Left renal pelvis (tissue), 4 donors: ENCODE measurements around the gene HEPHL1. TPM values are rescaled to one million over a fixed set of nuclear protein-coding genes. Genes with fewer than 3 reads are reported as not detected.
A peak's percentile ranks its signal among the peaks of the same experiment; 100 is the strongest.
"Not testable (repeated sequence)": the region's sequence is repeated elsewhere in the genome, so short reads cannot be mapped to it uniquely, and the experiment has no call there.

Experiments used
- DNase-seq, 4 donors: peaks; one replicate each; pipeline ENCODE4 v3.0.0-alpha.2; 2013; ENCODE audit warnings: low read depth in 4 of 4, low spot score in 3 of 4
- polyA plus RNA-seq, 4 donors: library from polyadenylated mRNA; unstranded; fragments of 120-200 nt; gene quantifications; one replicate each; pipeline ENCODE4 v1.2.1, GENCODE V29; 2013; ENCODE audit not compliant: insufficient read length in 4 of 4

Gene HEPHL1
- polyA plus RNA-seq, 4 donors: 0.05 to 0.44 (median 0.21) TPM; not detected in 1

GRCh38 chr11:94068764-94069163 lies 47.6 kb downstream of the HEPHL1 start:
- no peak for DNase-seq

DNA sequence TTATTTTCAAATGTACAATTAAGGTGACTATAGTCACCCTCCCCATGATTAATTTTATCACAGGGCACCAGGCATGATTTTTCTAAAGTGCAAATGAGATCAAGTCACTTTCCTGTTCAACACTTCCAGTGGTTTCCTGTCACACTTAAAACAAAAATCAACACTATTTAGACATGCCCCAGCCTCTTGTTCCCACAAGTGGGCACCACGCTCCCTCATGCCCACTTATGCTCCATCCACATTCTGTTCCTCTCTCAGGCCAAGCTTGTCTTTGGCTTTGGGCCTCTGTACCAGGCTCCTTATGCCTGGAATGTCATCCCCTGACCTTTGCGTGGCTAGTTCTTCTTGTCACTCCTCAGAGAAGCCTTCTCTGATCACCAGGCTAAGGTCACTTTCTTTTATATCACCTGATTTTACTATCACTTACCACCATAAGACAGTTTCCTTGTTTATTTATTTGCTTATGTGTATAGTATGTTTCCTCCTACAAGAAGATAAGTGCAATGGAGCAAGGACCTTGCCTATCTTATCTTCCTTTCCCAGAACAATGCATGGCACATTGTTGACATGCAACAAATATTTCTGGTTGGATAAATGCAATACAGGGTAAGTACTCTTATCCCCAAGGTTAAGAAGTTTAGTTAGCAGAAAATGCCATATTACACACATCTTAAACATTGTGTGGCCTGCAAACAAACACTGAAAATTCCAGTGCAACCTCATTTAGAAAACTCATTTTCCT lies 56.6 kb downstream of the HEPHL1 start:
- no peak for DNase-seq

DNA sequence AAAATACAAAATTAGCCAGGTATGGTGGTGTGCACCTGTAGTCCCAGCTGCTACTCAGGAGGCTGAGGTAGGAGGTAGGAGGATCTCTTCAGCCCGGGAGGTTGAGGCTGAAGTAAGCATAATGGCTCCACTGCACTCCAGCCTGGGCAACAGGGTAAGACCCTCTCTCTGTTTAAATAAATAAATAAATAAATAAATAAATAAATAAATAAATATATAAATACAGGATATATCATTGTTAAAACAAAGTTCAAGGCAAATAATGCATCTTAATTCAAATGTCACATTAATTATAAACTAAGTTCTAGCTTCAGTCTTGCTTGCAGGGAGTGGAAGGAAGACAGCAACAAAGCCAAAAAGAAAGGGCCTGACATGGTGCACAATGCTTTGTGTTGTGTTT lies 63.0 kb downstream of the HEPHL1 start:
- DNase-seq: no peak

DNA sequence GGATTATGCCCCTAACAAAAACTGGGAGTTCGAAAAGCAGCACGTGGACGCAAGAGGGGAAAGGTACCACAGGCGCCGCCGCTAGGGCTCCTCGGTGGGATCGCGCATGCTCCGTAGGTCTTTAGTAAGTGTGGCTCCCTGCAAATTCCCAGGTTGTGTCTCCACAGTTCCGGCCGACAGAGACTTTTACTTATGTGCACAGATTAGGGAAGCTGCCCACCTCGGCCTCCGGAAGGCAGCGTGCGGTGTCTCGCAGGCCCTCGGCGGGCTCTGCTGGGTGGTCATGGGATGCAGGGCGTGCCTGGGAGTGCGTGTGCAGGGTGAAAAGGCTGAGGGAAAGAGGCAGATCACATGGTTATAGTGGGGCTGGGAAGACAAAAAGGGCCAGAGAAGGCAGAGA lies 67.8 kb downstream of the HEPHL1 start:
- DNase-seq: no peak

GRCh38 chr11:94089341-94089740 lies 68.2 kb downstream of the HEPHL1 start:
- peak in 2 of 4 donors; percentile 5 to 14 for DNase-seq

DNA sequence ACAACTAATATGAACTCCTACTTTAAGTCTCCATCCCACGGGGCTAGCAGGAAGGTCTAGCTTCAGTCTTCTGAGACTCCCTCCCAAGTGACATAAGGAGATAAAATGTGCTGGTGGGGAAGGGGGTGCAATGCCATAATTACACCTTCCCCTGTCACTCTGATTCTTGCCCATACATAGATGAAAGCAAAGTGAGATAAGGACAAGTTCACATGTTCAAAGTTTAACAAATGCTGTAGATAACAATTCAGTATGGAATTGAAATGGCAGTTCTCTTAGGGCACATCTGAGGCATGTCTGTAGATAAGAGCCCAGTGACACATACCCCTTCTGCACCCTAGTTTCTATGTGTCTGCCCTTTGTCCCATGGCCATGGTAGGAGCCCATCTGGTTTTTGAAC lies 69.2 kb downstream of the HEPHL1 start:
- DNase-seq: no peak

DNA sequence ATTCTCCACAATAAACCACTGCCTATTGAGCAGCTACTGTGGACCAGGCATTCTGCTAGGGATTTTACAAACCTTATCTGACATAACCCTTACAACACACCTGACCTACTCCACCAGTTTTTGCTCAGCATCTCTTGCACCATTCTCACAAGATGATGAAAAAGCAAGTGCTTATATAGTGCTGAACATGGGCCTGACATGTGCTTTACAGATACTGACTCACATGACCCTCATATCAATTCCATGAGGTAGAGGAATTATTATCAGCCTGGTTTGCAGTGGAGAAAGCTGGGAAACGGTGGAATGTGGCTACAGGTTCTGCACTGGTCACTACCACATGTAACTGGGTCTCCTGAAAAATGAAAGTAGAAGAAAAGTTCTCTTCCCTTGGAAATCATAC lies 69.9 kb downstream of the HEPHL1 start:
- no peak for DNase-seq

- DNase-seq: no peak
These were observed 79.1 kb downstream of the HEPHL1 start for GRCh38 chr11:94100253-94100652.

DNA sequence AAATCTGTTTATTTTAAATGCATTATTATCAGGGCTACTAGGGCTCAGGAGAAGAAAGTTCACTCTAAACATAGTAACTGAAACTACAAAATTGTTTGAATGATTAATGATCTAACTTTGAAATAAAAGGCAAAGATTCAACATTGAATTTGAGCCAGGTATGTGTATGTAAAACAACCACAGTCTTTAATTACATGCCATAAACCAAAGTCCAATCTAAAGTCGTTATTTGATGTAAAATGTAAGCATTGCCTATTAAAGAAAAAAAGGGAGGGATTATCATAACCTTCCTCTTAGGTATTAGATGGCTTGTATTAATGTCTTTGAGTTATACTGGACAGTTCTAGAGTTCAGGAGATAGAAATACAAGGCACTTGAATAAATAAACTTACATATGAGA lies 82.3 kb downstream of the HEPHL1 start:
- no peak for DNase-seq

GRCh38 chr11:94104734-94105133 lies 83.6 kb downstream of the HEPHL1 start:
- DNase-seq: no peak

GRCh38 chr11:94106716-94107115 lies 85.6 kb downstream of the HEPHL1 start:
- no peak for DNase-seq

- no peak for DNase-seq
These were observed 86.2 kb downstream of the HEPHL1 start for GRCh38 chr11:94107363-94107762.

DNA sequence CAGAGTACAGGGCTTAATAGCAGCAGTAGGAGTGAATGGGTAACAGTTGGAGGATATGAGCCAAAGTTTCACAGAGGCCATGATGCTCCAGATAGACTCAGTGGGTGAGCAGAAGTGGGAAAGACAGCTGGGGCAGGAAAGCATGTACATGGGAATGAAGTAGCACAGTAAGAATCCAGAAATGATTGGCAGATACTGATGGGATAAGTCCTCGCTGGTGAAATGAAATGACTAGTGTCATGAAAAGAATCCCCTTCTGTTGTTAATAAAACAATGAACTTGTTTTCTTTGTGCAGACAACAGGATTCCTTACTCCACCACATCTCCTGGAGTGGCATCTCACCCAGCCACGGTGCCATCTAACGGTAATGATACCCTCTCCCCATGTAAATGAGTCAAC lies 90.1 kb downstream of the HEPHL1 start:
- no peak for DNase-seq

DNA sequence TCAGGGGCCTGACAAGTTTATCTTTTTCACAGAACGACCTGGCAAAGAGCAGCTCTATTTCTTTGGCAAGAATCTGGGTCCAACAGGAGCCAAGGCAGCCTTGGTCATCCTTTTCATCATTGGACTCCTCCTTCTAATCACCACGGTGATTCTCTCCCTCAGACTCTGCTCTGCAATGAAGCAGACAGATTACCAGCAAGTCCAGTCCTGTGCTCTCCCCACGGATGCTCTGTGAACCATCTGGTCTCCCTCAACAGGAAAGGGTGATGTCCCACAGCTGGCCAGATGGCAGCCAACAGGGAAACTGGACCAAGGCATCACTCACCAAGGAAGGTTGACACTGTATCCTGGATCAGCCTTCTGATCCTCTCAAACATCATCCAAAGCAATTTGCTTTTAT lies 90.5 kb downstream of the HEPHL1 start:
- no peak for DNase-seq

DNA sequence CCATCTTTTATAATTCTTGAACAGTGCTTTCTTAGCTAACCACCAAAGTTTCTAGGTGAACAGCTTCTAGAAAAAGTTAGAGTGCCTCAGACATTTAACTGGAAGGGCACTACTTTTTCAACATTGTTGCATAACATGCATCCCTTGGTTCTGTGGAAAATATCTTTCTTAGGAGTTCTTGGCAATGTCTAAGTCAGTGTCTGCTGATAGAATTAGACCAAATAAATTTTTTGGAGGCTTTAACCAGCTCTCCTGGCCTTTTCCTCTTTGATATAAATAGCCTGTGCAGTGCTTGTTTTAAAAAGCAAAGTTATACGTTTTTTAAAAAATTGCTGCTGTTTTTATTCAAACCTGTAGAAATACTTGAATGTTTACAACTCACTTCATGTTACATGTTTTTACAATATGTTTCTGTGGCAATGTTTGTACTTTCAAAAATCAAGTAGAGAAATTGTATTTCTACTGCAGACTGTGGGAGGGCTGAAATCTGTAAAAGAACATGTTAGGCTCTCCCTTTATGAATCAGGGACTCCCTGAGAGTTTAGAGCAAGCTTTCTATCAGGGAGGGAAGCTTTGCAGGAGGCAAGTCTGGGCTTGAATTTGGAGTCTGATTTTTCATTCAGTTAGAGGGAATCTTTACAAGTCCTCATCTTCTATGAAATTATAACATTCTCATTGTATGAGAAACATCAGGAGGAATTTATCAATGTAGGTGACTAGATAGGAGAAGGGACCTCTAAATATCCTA lies 91.2 kb downstream of the HEPHL1 start:
- no peak for DNase-seq

- DNase-seq: no peak
These were observed 96.0 kb downstream of the HEPHL1 start for GRCh38 chr11:94117197-94117574.

DNA sequence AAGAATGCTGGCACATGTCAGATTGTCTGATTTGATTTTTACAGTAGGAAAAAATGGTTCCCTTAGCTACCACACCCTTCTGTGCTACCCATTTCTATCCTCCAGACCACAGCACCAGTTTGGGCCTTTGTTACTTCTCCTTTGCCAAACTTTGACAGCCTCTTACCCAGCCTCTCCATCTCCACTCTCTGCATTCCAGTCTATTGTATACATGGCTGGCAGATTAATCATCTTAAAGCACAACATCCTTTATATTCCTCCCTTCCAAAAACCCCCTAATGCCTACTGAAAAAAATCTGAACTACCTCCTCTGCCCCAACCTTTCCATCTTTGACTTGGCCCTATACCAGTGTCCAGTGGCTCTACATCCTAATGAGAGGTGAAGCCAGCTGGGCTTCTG lies 96.7 kb downstream of the HEPHL1 start:
- no peak for DNase-seq

GRCh38 chr11:94119676-94120075 lies 98.5 kb downstream of the HEPHL1 start:
- not testable (repeated sequence) for DNase-seq

GRCh38 chr11:94120516-94120915 lies 99.4 kb downstream of the HEPHL1 start:
- DNase-seq: not testable (repeated sequence)

DNA sequence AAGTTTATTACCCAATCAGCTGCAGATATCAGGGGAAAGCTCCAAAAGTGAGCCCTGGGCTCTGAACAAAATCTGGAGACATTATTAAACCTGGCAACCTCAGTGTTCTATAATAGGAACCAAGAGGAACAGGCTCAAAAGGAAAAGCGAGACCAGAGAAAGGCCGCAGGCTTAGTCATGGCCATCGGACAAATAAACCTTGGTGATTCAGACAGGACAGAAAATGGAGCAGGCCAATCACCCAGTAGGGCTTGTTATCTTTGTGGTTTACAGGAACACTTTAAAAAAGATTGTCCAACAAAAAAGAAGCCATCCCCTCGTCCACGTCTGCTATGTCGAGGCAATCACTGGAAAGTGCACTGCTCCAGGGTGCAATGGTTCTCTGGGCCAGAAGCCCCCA lies 99.8 kb downstream of the HEPHL1 start:
- no peak for DNase-seq

- no peak for DNase-seq
These were observed 104.4 kb downstream of the HEPHL1 start for GRCh38 chr11:94125407-94126115.

DNA sequence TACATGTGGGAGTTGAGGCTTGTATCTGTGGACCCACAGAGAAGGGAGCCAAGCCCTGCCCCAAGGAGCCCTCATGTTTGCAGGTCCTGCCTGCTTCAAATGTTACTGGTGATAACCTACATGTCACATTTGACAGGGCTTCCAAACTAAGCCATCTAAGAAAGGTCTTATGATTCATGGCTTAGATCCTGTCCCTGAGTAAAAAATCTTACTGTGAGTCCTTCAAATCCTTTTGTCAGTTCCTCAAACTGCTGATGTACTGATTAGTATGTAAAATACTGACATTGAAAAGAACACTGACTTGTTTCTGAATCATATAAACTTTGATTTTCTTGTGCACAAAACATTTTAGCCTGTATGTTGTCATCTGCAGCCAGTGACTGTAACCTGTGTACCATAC lies 106.5 kb downstream of the HEPHL1 start:
- no peak for DNase-seq
